Activated T-cell treated with anti-CD3 and anti-CD28 coated beads for 48 hours (primary cell): Measurements from ENCODE around the gene SASH3.

Experiments
- DNase-seq: peaks from one replicate; pipeline ENCODE4 v3.0.0-alpha.2; 2020; ENCODE audit warnings: low read depth

Gene SASH3

DNA sequence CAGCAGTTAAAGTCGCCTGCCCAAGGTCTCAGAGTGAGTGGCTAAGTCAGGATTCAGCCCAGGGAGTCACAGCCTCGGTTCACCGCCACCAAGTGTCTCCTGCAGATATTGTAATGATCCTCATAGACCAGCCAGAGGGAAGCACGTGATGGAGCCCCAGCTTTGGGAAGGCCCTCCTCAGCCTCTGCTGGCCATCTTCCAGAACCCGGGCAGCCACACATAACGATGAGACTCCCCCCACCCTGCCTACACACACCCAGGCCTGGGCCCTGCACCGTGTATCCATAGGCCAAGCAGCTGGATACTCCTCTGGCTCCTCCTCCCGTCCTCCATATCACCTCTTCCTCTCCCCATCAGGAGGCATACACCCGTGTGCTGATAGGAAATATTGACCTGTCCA is 19.6 kb upstream of the SASH3 start:
- no peak for DNase-seq

DNA sequence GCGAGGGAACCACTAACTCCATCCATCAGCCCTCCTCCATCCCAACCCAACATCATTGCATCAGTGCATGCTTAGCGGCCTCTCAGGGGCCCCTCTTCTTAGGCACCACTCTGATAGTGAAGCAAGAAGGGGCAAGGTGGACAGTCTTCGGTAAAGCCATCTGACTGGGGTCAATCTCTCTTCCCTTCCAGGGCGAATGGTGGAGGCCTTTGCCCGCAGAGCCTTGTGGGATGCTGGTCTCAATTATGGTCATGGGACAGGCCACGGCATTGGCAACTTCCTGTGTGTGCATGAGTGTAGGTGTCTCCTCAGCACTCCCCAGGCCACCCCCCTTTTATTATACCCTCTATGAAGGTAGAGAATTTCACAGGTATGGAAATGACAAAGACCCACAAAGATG is 18.8 kb upstream of the SASH3 start:
- DNase-seq, result no peak

DNA sequence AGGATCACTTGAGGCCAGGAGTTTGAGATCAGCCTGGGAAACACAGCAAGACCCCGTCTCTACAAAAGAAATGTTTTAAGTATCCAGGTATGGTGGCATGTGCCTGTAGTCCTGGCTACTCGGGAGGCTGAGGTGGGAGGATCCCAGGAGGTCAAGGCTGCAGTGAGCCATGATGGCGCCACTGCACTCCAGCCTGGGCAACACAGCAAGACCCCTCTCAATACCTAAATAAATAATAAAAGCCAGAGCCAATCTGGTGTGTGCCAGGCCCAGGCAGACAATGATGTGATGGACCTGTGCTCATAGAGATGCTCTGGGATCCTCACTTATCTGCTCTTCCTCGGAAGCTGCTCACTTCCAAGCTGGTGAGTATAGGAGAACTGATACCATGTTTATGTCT is 18.2 kb upstream of the SASH3 start:
- DNase-seq, result no peak

DNA sequence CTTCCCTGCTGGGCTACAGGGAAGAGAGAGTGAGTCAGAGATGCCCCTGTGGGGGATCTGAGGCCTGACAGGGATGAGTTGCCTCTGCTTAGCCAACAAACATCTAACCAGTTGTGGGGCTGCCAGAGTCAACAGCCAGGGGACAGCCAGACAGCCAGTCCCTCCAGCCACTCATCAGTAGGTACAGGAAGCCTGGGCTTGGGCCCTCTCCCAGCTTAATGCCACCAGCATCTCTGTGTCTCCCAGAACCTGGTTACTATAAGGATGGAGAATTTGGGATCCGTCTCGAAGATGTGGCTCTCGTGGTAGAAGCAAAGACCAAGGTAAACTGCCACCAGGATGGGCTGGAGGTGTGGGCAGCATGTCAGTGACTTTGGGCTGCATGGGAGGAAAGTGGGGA is 17.3 kb upstream of the SASH3 start:
- DNase-seq, result no peak

DNA sequence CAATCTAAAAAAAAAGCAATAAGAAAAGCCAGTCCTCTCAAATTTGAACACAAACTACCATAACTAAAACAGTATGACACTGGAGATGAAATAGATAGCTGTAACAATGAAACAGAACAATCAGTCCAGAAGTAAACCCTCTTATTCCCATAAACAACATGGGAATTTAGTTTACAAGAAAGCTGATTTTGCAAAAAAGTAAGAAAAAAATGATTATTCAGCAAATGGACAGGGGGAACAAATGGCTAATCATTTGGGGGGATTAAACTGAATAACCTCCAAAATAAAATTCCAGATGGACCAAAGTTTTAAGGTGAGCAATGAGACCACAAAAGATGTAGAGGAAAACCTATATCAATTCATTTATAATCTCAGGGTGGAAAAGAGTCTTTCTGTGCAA is 16.1 kb upstream of the SASH3 start:
- DNase-seq, result no peak

DNA sequence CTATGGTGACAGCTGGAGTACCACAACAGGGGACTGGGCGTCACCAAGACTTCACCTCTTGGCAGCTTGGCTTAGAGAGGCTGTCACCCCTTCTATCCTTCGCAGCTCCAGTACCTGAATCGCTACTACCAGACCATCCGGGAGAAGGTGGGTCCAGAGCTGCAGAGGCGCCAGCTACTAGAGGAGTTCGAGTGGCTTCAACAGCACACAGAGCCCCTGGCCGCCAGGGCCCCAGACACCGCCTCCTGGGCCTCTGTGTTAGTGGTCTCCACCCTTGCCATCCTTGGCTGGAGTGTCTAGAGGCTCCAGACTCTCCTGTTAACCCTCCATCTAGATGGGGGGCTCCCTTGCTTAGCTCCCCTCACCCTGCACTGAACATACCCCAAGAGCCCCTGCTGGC is 11.6 kb upstream of the SASH3 start:
- no peak for DNase-seq

DNA sequence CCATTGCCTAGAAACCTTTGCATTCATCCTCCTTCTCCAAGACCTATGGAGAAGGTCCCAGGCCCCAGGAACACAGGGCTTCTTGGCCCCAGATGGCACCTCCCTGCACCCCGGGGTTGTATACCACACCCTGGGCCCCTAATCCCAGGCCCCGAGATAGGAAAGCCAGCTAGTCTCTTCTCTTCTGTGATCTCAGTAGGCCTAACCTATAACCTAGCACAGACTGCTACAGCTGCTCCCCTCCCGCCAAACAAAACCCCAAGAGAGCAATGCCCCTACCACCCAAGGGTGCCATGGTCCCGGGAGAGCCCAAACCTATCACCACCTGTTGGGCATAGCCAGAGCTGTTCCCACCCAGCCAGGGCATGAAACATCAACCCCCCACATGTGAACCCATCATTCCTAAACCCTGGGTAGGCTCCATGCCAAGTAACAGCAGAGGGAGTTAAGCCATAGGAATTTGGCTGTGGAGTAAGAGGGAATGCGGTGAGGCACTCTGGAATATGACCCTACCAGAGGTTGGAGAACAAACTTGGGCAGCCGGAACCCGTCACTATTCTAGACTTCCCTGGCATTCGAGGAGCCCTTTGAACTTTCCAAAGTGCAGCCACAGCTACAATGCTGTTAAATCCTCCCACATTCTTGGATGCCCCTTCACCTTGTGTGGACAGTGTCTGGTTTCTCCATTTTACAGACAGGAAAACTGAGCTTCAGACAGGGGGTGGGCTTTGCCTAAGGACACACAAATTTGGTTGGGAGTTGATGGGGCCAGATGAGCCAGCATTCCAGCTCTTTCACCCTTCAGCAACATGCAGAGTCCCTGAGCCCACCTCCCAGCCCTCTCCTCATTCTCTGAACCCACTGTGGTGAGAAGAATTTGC is 10.9 kb upstream of the SASH3 start:
- DNase-seq, result no peak

DNA sequence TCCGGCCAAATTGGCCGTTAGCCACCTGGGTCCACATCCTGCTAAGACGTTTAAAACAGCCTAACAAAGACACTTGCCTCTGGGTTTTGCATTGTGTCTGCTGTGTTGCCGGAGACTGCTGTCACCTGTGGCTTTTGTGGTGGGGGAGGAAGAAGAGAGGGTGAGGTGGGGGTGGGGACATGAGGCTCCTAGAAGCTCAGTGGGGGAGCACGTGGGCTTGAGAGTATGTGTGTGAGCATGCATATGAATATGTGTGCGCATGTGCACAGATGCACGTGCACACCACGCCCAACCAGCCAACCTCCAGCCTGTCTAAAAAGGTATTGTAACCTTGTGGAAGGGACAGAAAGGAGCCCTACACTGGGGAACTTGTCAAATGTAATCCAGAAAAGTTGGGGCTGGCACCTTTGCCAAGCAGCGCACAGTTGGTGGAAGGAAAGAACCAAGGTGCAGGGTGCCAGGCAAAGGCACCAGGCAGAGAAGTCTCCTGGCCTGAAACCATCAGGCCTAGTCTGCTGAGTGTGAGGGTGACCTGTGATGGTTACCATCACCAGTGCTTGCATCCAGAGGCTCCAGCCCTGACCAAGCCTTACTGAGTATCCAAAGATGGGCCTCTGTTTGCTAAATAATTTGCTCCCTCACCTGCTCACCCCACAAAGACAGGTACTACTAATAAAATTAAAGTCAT is 10.1 kb upstream of the SASH3 start:
- DNase-seq, result peak; percentile 52

DNA sequence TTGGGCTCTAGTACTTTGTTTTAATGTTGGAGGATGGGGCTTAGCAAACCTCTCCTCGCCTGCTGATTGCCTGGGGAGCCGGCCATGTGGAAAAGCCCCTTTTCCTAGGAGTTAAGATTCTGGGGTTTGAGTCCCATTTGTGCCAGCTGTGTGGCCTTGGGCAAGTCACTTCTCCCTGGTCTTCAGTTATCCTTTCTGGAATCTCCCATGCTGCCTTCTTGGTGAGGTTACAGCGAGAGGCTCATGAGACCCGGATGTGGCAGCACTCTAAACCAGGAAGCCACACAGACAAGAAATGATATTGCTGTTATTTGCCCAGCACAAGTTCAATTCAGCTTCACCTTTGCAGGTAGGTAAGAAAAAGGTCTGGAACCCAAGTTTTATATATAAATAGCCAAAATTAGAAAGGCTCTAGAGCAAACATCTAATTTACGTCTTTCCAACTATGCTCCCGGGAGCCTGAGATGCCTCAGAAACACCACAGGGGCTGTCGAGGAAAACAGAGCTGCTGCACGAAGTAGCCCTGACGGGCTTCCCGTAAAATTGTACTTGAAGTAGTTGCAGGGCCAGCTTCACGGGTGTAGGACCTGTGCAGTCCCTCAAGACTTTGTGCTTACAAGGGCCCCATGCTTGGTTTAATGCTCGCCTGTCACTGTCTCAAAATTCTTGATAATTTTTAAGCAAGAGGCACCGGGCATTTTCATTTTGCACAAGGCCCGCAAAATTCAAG is 8.3 kb upstream of the SASH3 start:
- DNase-seq, result no peak

DNA sequence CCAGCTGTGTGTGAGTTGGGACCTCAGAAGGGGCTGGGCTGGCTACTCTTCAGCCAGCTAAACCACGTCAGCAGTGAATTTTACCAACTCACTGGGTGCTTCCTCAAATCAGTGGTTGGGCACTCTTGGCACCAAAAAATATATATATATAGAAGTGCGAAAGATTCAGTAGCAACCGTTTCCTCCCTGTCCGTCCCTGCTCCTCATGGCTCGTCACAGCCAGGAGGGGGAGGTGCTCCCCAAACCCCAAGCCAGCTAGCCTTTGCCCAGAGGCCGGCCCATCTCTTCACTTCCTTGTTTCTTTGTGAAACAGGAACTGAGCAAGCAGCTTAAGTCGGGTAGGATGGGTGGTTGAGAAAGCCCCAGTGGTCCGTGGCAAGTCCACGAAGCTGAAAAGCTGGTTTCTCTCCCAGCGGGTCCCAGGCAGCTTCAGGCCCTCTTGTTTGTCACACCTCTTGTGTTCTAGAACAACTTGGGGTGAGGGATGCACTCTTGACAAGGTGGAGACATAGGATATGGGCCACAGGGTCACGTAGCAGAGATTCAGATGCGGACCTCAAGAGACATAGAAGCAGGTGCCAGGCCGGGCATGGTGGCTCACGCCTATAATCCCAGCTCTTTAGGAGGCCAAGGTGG is 6.8 kb upstream of the SASH3 start:
- DNase-seq, result no peak

DNA sequence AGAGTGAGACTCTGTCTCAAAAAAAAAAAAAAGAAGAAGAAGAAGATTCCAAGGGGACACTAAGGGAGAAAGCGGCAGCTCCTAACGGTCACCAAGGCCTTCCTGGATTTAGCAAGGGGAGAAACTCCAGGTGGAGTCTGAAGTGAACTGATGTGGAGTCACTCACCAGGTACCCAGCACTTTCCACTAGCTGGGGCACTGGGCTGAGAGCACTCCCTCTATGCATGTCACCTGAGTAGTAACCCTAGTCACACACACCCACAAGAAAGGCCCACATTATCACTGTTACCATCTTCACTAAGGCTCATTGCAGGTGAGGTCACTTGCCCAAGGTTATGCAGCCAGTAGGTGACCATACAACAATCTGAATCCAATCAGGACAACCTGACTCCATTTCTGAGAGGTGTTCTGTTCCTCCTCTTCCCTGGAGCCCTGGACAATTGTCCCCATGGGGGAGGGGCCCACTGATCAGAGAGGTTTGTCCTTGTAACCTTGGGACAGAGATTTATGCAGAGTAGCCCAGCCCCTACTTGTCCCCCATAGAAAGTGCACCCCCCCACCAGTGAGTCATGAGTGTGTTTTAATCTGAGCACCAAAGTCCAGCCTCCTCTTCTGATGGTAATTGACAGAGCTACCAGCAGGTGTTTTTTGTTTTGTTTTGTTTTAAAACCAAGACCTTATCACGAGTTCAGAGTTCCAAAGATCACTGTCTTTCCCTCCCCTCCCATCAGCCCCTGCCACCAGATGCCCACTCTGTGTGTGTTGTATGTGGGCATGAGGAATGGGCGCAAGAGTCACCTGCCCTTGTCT is 5.9 kb upstream of the SASH3 start:
- DNase-seq, result no peak

DNA sequence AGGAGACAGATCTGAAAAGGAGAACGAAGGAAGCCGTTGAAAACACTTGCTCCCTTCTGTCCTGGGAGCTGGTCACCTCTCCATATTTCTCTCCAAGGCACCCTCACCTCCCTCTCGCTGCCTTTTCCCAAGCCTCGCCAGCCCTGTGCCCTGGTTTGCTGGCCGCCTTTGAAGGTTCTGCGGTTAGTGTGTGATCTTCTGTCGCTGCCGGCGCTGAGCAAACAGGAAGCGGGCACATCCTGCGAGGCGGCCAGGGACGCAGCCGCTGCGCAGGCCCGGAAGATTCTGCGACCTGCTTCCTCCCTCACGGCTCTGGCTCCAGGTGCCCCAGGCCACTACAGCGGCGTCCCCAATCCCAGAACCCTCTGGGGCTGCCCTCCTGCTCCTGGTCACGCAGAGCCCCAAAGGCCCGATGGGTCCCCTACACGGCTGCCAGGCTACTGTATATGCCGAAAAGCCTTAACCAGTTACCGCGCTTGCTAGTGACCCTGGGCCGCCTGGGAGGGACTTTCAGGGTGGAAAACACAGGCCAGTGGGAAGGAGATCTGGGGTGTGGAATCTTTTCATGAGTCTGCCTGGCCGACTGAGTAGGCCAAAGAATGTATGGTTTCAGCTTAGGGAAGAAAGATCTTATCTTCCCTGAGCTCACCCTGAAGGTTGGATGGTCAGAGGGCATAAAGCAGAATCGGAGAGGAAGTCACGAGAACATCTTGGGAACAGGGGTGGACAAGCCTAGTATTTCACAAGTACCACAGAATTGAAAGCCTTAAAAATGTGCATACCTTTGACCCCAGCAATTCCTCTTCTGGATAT is 2.3 kb upstream of the SASH3 start:
- peak; percentile 64 for DNase-seq

DNA sequence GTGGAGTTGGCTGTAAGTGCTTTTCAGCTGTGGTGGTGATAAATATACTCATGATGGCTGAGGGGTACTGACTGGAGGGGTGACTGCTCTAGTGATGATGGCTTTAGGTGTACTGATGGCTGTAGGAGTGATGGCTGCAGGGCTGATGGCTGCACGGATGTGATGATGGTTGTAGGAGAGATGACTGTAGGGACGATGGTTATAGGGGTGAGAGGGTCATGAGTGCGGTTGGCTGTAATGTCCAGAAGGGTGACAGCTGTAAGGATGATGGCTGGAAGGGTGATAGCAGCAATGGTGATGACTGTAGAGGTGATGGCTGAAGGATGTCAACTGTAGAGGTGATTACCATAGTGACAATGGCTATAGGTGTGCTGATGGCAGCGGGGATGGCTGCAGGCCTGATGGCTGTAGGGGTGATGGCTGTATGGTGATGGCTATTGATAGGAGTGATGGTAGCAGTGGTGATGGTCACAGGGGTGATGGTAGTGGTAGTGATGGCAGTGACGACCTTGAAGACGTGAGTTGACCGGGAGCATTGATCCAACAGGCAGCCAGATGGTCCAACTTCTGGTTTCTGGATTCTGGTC is 570 bp upstream of the SASH3 start:
- no peak for DNase-seq

DNA sequence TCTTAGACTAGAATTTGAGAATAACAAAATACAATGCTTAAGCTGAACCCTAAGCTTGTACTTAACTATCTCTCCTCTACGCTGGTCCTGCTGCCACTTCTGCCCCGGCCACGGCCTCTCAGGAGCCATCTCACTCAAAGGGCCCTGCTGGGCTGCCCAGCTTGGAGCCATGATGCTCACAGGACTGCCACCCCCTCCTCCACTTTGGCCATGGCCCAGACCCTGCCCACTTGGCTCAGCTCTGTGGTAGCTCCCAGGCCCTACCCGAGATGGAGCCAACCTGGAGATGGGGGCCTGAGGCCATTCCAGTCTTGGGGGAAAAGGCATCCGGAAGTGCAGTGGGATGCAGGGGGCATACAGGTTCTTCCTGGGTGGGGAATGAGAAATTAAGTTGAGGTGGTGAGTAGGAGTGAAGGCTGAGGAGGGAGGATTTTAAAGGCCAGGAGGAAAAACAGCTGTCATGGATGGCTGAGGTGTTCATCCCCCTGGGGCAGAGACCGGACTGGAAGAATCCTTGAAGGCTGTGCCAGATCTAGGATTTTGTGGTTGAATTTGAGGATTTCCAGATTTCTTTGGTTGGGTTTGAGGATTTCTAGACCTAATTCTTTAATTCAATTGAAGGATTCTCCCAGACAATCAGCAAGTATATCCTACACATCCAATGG is 824 bp downstream of the SASH3 start:
- DNase-seq, result no peak

DNA sequence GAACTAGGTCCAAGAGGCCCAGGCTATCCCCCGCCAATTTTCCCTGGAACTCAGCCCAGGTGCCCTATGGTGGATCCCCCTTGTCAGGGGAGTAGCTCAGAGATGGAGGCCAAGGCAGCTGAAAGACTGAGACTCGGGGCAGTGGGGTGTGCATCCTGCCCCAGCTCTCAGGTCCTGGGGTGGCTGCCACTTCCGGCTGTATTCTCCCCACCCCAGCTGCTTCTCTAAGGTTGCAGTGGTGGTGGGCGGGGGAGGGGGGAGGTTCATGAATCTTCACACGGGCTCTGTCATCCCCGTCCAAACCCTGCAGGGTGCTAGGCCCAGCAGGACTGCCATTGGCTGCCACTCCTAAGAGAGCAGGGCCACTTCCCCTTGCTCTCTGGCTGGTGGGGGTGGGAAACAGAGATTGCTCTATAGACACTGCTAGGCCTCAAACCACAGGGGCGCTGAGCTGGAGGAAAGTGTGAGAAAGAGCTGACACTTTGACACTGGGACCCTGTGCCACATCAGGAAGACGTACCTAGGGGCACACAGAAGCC is 1.5 kb downstream of the SASH3 start:
- peak; percentile 65 for DNase-seq

DNA sequence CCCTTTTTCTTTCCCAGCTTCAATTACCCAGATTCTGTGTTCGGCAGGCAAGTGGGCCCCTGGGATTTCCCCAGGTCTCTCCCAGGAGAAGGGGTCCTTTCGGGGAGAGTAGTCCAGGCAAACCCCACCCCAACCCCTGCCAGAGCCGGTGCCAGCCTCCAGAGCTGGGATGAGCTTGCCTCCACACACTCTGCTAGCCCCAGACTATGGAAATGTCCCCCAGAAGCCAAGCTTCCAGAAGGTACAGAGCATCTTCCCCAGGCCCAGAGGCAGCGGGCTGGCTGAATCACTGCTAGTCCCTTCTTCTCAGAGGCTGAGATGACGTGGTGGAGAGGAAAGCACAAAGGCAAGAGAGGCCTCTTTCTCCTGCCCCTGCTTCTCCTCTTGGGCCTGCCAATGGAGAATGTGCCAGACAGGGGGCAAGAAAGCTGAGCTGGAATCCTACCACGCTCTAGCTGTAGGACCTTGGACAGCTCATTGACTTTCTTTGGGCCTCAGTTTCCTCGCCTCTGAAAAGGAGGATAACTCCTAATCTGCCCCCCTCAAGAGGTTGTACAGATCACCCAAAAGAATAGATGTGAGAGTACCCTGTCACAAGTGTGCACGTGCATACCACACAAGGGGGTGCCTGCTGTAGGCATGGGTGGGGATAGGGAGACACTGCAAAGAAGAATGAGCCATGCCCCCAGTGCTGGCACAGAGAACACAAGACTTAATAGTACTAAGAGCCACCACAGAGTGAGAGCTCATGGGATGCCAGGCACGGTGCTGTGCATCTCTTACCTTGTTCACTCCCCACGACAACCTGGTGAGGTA is 2.1 kb downstream of the SASH3 start:
- DNase-seq, result no peak

DNA sequence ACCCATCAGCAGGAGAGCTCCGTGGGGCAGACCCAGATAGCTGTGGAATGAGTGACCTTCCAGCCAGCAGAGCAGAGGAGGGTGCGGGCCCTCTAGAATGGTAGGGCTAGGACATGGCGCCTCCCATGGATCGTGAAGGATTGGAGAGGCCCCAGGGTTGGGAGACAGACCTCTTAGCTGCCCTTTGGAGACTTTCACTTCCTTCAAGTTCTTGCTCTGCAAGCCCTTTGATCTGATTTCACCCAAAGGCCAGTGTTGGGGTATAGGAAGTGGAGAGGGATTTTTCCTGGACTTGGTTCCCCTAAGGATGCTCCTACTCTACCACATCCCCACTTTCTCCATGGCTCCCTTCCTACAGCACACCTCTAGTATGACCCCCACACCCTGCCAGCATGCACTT is 3.0 kb downstream of the SASH3 start:
- DNase-seq, result no peak

DNA sequence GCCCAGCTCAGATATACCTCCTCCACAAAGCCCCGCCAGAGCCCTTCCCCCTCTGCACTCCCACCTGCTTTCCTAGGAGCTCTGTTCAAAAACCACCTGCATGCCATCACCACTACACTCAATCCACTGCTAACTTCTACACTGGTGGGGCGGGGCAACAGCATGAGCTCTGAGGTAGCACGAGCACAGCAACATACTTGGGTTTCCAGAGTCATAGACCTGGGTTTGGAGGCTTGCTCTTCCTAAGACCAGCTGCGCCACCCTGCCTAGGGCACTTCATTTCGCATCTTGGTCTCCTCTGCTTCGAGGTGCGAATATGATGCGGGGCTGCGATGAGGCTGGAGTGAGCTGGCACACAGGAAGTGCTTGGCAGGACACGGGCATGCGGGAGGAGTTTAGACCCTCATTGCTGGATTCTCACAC is 3.6 kb downstream of the SASH3 start:
- no peak for DNase-seq

DNA sequence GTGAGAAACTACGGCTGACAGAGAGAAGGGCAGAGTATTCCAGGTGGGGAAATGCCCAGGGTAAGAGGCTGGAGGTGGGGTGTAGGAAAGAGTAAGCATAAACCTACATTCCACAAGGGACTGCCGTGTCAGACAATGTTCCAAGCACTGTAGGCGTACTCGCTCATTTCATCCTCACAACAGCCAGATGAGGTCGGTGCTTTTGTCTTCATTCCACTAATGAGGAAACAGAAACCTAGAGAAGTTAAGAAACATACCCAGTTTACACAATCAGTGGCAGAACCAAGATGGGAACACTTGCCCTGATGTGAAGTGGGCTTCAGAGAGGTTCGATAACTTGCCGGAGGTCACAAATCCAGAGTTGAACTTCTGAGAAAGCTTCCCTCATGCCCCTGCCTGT is 4.6 kb downstream of the SASH3 start:
- DNase-seq, result no peak
